ENCODE measurements around the gene COL6A2.

- no peak for TF ChIP-seq EZH2 (IDR thresholded peaks at IDR 0.05; ENCODE audit: insufficient read depth, poor library complexity, severe bottlenecking)
- TF ChIP-seq EZH2phosphoT487 (IDR thresholded peaks at IDR 0.05; ENCODE audit: insufficient read depth, low read depth): no peak
Observed at GRCh38 chr21:46135782-46136395, 38.0 kb downstream of the COL6A2 start.

All from GM23248 (cell line).